Endothelial cell of umbilical vein (primary cell): ENCODE data around the gene GPR107. TPM values are rescaled to one million over a fixed set of nuclear protein-coding genes. Genes with fewer than 3 reads are reported as not detected.

ENCODE experiments used
- BruUV-seq: library from RNA; stranded (reverse); fragments of 400-500 nt; replicated peaks from 2 replicates; lab custom pipeline; 2021; lab: Mats Ljungman, UMichigan
- CTCF ChIA-PET: fragments of 300-600, 350-600 bp; sonication (Branson Sonifier 250); formaldehyde crosslinking; loops from one replicate; lab custom pipeline; 2021; ENCODE audit warnings: antibody characterized with exemption, inconsistent platforms; lab: Charles Lee
- POLR2A ChIA-PET: fragments of 300-600, 350-600 bp; sonication (Branson Sonifier 250); formaldehyde crosslinking; loops from one replicate; lab custom pipeline; 2021; ENCODE audit warnings: antibody characterized with exemption, inconsistent platforms; lab: Charles Lee
- DNase-seq: peaks from one replicate; pipeline ENCODE4 v3.0.0-alpha.2; 2011; ENCODE audit warnings: low read depth, low spot score
- FAIRE-seq: peaks from 2 replicates; lab custom pipeline; 2011; peaks lifted over from hg19 to GRCh38; lab: Jason Lieb, UNC
- H2AFZ ChIP-seq: 2 replicates; pipeline ENCODE4 v1.6.0; 2012; ENCODE audit warnings: low read depth, low read length, control low read depth, inconsistent platforms
- H3K27ac ChIP-seq: 2 replicates; pipeline ENCODE4 v1.5.1; 2011; ENCODE audit warnings: low read depth, mild to moderate bottlenecking, control low read depth, low read length, moderate library complexity; ENCODE audit not compliant: insufficient read depth
- H3K27me3 ChIP-seq, 2 experiments: 2 replicates each; pipeline versions ENCODE4 v1.6.0 to v1.6.1; 2011; ENCODE audit warnings: low read length in 2 of 2, mixed read lengths in 1 of 2; ENCODE audit not compliant: control insufficient read depth in 2 of 2, insufficient read depth in 2 of 2
- H3K36me3 ChIP-seq, 2 experiments: 2 replicates in 1 of 2; 3 replicates in 1 of 2; pipeline ENCODE4 v1.5.1; 2011; ENCODE audit warnings: low read length in 2 of 2, mild to moderate bottlenecking in 1 of 2, moderate library complexity in 1 of 2; ENCODE audit not compliant: control insufficient read depth in 2 of 2, insufficient read depth in 2 of 2; ENCODE audit errors: extremely low read depth in 1 of 2
- H3K4me1 ChIP-seq: 3 replicates; pipeline ENCODE4 v1.5.1; 2011; ENCODE audit warnings: mild to moderate bottlenecking, low read length; ENCODE audit not compliant: control insufficient read depth, insufficient read depth; ENCODE audit errors: extremely low read depth
- H3K4me2 ChIP-seq: 2 replicates; pipeline ENCODE4 v1.6.1; 2011; ENCODE audit warnings: low read length, control low read depth, mixed read lengths; ENCODE audit not compliant: insufficient read depth
- H3K4me3 ChIP-seq, 3 experiments: fragments of 200-600 bp in 1 of 3; sonication (generic), shearing (Covaris generic) in 1 of 3; replicated peaks in 1 of 3; 2 replicates each; pipeline ENCODE4 v1.5.1; 2011 to 2016; ENCODE audit warnings: control low read depth in 3 of 3, low read length in 3 of 3, mild to moderate bottlenecking in 2 of 3, inconsistent platforms in 1 of 3, low read depth in 1 of 3, moderate library complexity in 1 of 3; ENCODE audit not compliant: insufficient read depth in 1 of 3
- H3K79me2 ChIP-seq: 2 replicates; pipeline ENCODE4 v1.6.0; 2012; ENCODE audit warnings: low read length, inconsistent platforms; ENCODE audit not compliant: control insufficient read depth, insufficient read depth
- H3K9ac ChIP-seq: replicated peaks from 2 replicates; pipeline ENCODE3; 2011; ENCODE audit warnings: low read length, control low read depth; ENCODE audit not compliant: insufficient read depth; ENCODE audit errors: extremely low read depth
- H3K9me1 ChIP-seq: replicated peaks from 3 replicates; pipeline ENCODE4 v1.6.0; 2011; ENCODE audit warnings: mild to moderate bottlenecking, low read length; ENCODE audit not compliant: control insufficient read depth, insufficient read depth; ENCODE audit errors: extremely low read depth
- H3K9me3 ChIP-seq: replicated peaks from 2 replicates; pipeline ENCODE4 v1.5.1; 2012; ENCODE audit warnings: low read length, inconsistent platforms; ENCODE audit not compliant: control insufficient read depth, insufficient read depth
- H4K20me1 ChIP-seq: replicated peaks from 2 replicates; pipeline ENCODE3; 2011; ENCODE audit warnings: mild to moderate bottlenecking, low read length; ENCODE audit not compliant: control insufficient read depth, insufficient read depth; ENCODE audit errors: extremely low read depth
- CTCF ChIP-seq, 2 donors: IDR thresholded peaks; 1 replicate in 1 of 2; 2 replicates in 1 of 2; pipeline ENCODE4 v1.5.1; 2011; ENCODE audit warnings: low read length in 2 of 2, mild to moderate bottlenecking in 2 of 2, moderate library complexity in 2 of 2, control low read depth in 1 of 2, inconsistent platforms in 1 of 2, low read depth in 1 of 2; ENCODE audit not compliant: insufficient read depth in 1 of 2; ENCODE audit errors: extremely low read depth in 1 of 2
- EZH2 ChIP-seq: IDR thresholded peaks from 2 replicates; pipeline ENCODE4 v1.6.1; 2012; ENCODE audit warnings: borderline replicate concordance, low read depth, mild to moderate bottlenecking, moderate library complexity, low read length, inconsistent platforms; ENCODE audit not compliant: severe bottlenecking
- FOS ChIP-seq: IDR thresholded peaks from 2 replicates; pipeline ENCODE4 v1.6.1; 2011; ENCODE audit warnings: mild to moderate bottlenecking, low read length, moderate library complexity, borderline replicate concordance; ENCODE audit not compliant: insufficient read depth
- GATA2 ChIP-seq: IDR thresholded peaks from 2 replicates; pipeline ENCODE4 v1.7.0; 2011; ENCODE audit warnings: low read depth, mild to moderate bottlenecking, moderate library complexity, mixed read lengths, low read length; ENCODE audit not compliant: insufficient read length, insufficient read depth
- JUN ChIP-seq: IDR thresholded peaks from 2 replicates; pipeline ENCODE4 v1.6.1; 2011; ENCODE audit warnings: borderline replicate concordance, low read depth; ENCODE audit not compliant: insufficient read length, insufficient read depth
- MAX ChIP-seq: IDR thresholded peaks from 2 replicates; pipeline ENCODE4 v1.6.1; 2011; ENCODE audit not compliant: insufficient read depth, insufficient read length
- MYC ChIP-seq: IDR thresholded peaks from one replicate; pipeline ENCODE4 v1.6.1; 2011; ENCODE audit warnings: mild to moderate bottlenecking, low read depth, low read length
- POLR2A ChIP-seq: IDR thresholded peaks from 2 replicates; pipeline ENCODE4 v1.6.1; 2012; ENCODE audit warnings: low read depth, mild to moderate bottlenecking, control low read depth, low read length
- POLR2AphosphoS5 ChIP-seq: IDR thresholded peaks from 2 replicates; pipeline ENCODE4 v1.6.1; 2012; ENCODE audit warnings: low read depth, mild to moderate bottlenecking, control low read depth, low read length, moderate library complexity; ENCODE audit not compliant: insufficient read depth
- dilution Hi-C: fragments of 300-500 bp; cut with MboI; formaldehyde crosslinking; loops from one replicate; pipeline ENCODE4 v1.15.0; 2019; ENCODE audit warnings: low sequenced_read_pairs; ENCODE audit not compliant: extremely low pct_ligation_motif_present
- intact Hi-C: fragments of 100-400 bp; cut with micrococcal nuclease; formaldehyde crosslinking; loops from one replicate; pipeline ENCODE4 v1.10.0; 2022
- polyA plus RNA-seq, 4 experiments: library from polyadenylated mRNA; depleted of rRNA in 3 of 4; stranded (reverse) in 3 of 4; unstranded in 1 of 4; fragments of >200 nt; gene quantifications; 2 replicates each; pipeline versions ENCODE4 v1.2.1 to v1.2.3, GENCODE V29; 2011 to 2012; ENCODE audit warnings: missing spikeins in 1 of 4
- total RNA-seq: library from RNA; stranded (reverse); gene quantifications from 2 replicates; pipeline ENCODE4 v1.2.3, GENCODE V29; 2021

GPR107 gene
- total and polyA plus RNA-seq, 2 donors (not counting 3 experiments of a cell fraction or from before 2014, with no cell fraction given), result 27.2 to 38.9 TPM

GRCh38 chr9:130107955-130108354 is 54.2 kb downstream of the GPR107 start:
- ChIA-PET CTCF (interaction anchor here (0.5 to 2.7 kb wide), 12 partner anchors 8 to 238 kb away, joined by 3 to 54 read pairs (median 4); no protein-coding TSS in a partner anchor), POLR2A (no interaction called here)
- Histone ChIP-seq H3K4me1 (peaks cover 5% of the 10 kb centered on the region), H3K36me3 (peaks cover 11 to 36% of the 10 kb centered on the region in 2 experiments), H3K9ac (no peak overlapping the region), H3K27me3 (no peaks in the 10 kb centered on the region), H3K9me1 (no peaks in the 10 kb centered on the region), H2AFZ (no peak overlapping the region), H4K20me1 (no peaks in the 10 kb centered on the region), H3K4me3 (no peak overlapping the region), H3K27ac (no peak overlapping the region), H3K9me3 (no peaks in the 10 kb centered on the region), H3K79me2 (no peaks in the 10 kb centered on the region), H3K4me2 (no peak overlapping the region)
- no peak for DNase-seq
- intact Hi-C loops, result loop anchor here (1.0 to 2.0 kb wide), 3 partner anchors 65 to 235 kb away; partner anchors contain the start of gene NCS1
- FAIRE-seq, result no peak
- BruUV-seq, result no TSS peak
- TF ChIP-seq MAX (no peak), POLR2AphosphoS5 (no peak), GATA2 (no peak), MYC (no peak)
- dilution Hi-C loops, result no loop called here

GRCh38 chr9:130110166-130110565 is 56.5 kb downstream of the GPR107 start:
- BruUV-seq, result no TSS peak

More at GRCh38 chr9:130110166-130110565, 56.5 kb downstream of the GPR107 start:
- no peak overlapping the region for H2AFZ ChIP-seq
- no peaks in the 10 kb centered on the region for H4K20me1 ChIP-seq
- H3K9me1 ChIP-seq, result no peaks in the 10 kb centered on the region
- H3K27ac ChIP-seq, result no peak overlapping the region
- CTCF ChIA-PET, result interaction anchor here (1.0 to 1.2 kb wide), 2 partner anchors 231 to 233 kb away, joined by 3 read pairs; no protein-coding TSS in a partner anchor
- no peaks in the 10 kb centered on the region for H3K9me3 ChIP-seq
- H3K4me2 ChIP-seq, result no peak overlapping the region
- dilution Hi-C loops (no loop called here), intact Hi-C loops (no loop called here)
- H3K4me1 ChIP-seq, result peaks cover 5% of the 10 kb centered on the region
- TF ChIP-seq POLR2A (no peak), EZH2 (no peak), JUN (no peak), FOS (no peak), MAX (no peak), POLR2AphosphoS5 (no peak), MYC (no peak), CTCF (IDR thresholded peaks at IDR 0.05; ENCODE audit: extremely low read depth in 1 of 2, insufficient read depth in 1 of 2, low read depth in 1 of 2, low read length in 2 of 2) (no peak), GATA2 (no peak)
- H3K4me3 ChIP-seq, result no peak overlapping the region
- no peaks in the 10 kb centered on the region for H3K79me2 ChIP-seq
- H3K36me3 ChIP-seq, result peaks cover 11 to 22% of the 10 kb centered on the region in 2 experiments
- POLR2A ChIA-PET, result no interaction called here
- no peak for DNase-seq
- no peak overlapping the region for H3K9ac ChIP-seq
- FAIRE-seq, result no peak
- H3K27me3 ChIP-seq, result no peaks in the 10 kb centered on the region
